Ecto neural progenitor cell (in vitro differentiated cells): ENCODE data around the gene GZMM.

Experiments used
- DNase-seq: peaks from one replicate; pipeline ENCODE4 v3.0.0-alpha.2; 2018; ENCODE audit warnings: low spot score

The GZMM gene

GRCh38 chr19:566844-567243 lies 23.0 kb downstream of the GZMM start:
- DNase-seq = no peak

- DNase-seq = no peak
Measured at GRCh38 chr19:567296-567900, 23.5 kb downstream of the GZMM start.

- DNase-seq = no peak
Measured at GRCh38 chr19:570251-570686, 26.4 kb downstream of the GZMM start.

- DNase-seq = peak; percentile 72
Measured at GRCh38 chr19:570937-571565, 27.2 kb downstream of the GZMM start.

- peak; percentile 58 for DNase-seq
Measured at GRCh38 chr19:571566-571974, 27.7 kb downstream of the GZMM start.

GRCh38 chr19:572140-572742 lies 28.4 kb downstream of the GZMM start, which contains the start of gene BSG:
Gene BSG, plus strand, starts transcription at chr19:572596. Its CDS starts 39 bp downstream, at chr19:572635.
- DNase-seq = peak; percentile 99

GRCh38 chr19:572743-573518 lies 29.1 kb downstream of the GZMM start:
- peak; percentile 73 for DNase-seq

- DNase-seq = no peak
Measured at GRCh38 chr19:573519-573825, 29.6 kb downstream of the GZMM start.

GRCh38 chr19:574658-575526 lies 31.0 kb downstream of the GZMM start:
- DNase-seq = no peak

- no peak for DNase-seq
Measured at GRCh38 chr19:575527-576506, 32.0 kb downstream of the GZMM start.

- no peak for DNase-seq
Measured at GRCh38 chr19:576768-577438, 33.0 kb downstream of the GZMM start.

- DNase-seq = no peak
Measured at GRCh38 chr19:577439-578392, 33.9 kb downstream of the GZMM start.

GRCh38 chr19:579111-579841 lies 35.4 kb downstream of the GZMM start:
- no peak for DNase-seq

GRCh38 chr19:579842-580155 lies 35.9 kb downstream of the GZMM start:
- no peak for DNase-seq

- DNase-seq = no peak
Measured at GRCh38 chr19:580274-580835, 36.5 kb downstream of the GZMM start.

GRCh38 chr19:581399-582111 lies 37.7 kb downstream of the GZMM start:
- DNase-seq = no peak

- DNase-seq = no peak
Measured at GRCh38 chr19:582497-583197, 38.8 kb downstream of the GZMM start.
